GM19328 (cell line): ENCODE data around the gene MYLK.

Experiments
- ATAC-seq: cut with Tn5 transposase; IDR thresholded peaks from one replicate; pipeline ENCODE4 v1.9.1; 2021; ENCODE audit warnings: mild to moderate bottlenecking, moderate library complexity; ENCODE audit not compliant: unreplicated experiment

The MYLK gene

DNA sequence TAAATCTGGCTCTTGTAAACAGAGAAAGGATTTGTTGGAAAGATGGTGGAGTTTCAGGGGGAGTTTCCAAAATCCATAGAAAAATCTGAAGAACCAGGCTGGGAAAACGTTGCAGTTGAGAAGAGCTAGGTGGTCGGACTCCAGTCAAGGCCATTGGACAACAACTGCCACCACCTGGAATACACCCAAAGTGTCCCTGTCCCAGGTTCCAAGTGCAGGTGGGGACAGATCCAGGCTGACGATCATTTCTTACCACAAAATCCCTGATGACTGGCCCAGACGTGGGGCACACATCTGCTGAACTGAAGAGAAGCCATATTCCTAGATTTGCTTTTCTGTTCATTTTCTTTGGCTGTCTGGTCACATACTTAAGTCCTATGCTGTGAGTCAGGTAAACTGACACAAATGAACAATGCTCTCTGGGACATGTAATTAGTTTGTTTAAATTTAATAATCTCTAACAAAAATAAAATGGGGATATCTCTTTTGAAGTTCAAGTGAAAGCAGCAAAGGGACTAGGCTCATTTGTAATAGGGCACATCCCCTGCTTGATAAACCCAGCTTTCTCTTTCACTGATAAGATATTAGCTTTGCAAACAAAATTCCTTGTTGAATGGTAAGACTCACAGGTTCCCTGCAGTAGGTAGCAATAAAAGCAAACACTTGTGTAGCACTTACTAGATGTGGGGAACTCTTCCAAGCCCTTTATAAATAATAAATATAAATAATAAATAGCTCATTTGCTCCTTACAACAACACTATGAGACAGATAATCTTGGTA lies 88.5 kb downstream of the MYLK start:
- ATAC-seq: no peak

DNA sequence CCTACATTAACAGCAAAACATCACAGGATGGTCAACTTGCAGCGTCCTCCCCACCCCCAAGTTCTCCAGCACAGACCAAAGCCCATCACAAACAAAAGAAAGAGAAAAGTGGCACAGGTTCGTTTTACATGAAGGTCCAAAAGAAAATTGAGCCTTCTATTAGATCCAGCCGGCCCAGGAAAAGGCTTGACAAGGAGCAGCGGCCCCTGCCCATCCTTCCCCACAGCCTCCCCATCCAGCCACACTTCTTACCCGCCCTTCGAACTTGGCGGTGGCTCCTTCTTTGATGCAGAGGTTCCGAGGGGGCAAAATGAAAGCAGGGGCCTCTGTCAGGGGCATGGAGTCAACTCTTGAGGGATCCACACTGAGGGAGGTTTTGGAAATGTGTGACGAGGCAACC lies 90.7 kb downstream of the MYLK start:
- ATAC-seq: no peak

DNA sequence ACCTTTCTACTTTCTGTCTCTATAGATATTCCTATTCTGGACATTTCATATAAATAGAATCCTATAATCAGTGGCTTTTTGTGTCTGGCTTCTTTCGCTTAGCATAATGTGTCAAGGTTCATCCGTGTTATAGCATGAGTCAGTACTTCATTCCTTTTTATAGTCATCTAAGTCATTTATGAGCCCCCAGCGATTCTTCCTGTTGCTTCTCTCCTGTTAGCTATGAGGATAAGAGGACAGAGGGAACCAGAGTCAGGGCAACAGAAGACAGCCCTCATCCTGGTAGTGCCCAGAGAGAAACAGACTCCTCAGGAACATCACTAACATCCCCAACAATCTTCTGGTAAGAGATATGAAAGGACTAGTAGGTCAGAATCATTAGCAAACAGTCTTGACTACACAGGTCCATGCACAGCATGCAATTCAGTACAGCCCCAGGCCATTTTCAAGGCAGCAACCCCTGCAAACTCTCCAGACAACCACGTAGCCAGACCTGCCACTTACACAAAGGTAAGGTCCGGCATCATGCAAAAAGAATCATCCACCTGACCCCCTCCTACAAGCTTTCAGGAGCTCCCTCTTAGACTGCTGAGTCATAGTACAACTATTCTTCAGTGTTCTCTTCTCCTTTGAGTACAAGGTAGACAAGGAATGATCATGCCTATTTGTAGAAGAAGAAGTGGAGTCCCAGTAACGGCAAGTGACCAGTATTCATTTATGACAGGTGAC lies 91.5 kb downstream of the MYLK start:
- no peak for ATAC-seq

DNA sequence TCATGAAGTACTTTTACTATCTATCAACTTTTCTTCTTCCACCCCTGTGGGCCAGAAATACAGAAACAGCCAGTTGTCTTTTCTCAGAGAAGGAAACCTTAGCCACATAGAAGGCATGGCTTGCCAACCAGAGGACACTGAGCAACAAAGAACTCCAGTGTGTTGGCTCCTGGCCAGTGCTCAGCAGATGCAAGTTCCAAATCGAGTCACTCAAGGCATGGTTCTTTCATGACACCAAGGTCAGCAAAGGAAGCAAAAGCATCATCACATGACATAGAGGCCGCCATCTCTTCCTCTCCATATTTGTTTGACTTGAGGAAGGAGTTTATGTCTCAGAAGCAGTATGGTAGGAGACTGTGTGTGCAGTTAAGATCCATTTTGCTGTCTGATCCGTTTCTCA lies 92.2 kb downstream of the MYLK start:
- ATAC-seq: no peak

DNA sequence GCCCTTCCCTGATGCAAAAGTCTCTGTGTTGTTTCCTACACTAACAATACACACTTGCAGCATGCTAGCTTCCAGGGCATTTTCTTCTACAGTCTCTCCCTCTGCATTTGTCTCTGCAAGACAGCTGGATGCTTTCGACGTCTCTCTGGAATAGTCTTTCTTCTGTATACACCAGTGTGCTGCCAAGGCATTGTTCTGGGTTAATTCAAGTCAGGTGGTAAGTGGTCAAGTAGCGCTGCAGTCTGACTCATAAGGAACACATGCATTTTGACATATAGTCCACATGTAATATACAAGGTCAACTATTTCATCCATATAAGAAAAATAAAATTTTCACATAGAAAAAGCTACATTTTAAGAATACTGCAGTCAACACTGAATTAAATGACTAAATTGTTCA lies 92.7 kb downstream of the MYLK start:
- ATAC-seq: no peak

DNA sequence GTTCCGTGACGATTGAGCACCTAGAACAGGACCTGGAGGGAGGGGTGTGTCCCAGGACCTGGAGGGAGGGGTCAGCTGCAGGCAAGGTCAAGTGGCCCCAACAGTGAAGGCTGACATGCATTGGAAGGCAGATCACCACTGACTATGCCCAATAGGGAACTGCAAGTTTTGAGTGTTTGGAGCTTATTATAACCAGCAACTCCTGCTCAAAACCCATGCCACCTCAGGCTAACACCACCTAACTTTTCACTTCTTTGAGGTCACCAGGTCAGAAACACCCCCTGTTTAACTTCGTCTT lies 93.1 kb downstream of the MYLK start:
- no peak for ATAC-seq

DNA sequence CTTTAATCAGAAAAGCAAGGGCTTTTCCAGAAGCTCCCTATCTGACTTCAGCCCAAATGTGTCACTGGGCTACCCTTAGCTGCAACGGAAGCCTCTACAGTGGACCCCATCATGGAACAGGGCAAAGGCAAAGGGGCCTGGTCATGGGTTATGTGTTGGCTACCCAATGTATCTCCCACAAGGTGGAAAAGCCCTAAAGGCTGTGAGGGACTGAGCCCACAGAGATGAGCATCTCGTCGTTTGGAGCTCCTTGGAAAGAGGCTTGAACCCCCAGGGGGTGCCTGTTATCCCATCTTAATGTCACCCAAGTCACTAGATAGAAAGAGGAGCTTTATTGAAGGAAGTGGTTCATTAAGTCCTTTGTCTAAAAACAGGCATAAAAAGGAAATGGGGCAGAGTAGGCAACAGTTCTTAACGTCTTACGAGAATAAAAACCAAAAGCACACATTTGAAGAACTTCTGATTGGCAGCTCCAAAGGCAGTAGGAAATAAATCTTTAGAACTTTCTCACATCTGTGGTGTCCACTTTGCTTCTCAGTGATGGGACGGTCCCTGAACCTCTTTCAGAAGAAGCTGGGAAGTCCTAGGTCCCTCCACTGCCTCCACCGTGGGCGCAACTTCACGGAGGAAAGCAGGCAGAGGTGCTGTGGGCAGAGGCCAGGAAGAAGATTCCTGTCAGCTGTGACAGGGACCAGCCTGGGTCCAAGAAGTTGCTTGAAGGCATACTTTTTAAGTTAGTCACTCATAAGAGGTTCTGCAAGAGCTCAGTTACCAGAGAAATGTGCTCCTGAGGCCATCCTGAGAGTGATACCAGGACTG lies 93.7 kb downstream of the MYLK start:
- no peak for ATAC-seq

DNA sequence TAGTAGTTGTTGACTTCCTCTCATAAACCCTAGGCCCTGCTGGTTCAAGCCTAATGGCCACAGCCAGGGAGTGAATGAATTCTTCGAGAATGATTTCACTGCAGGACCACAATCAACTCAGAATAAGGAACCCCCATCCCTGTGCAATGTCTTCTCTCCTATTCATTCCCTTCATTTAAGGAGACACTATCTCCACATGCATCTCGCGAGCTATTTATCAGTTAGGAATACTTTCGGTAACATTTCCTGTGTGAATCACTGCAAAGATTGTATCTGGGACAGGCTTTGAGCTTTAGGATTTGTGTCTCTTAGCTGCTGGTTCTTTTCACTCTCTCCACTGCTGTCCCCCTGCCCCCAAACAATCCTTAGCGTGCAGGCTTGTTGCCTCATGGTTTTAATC lies 94.4 kb downstream of the MYLK start:
- ATAC-seq: no peak

DNA sequence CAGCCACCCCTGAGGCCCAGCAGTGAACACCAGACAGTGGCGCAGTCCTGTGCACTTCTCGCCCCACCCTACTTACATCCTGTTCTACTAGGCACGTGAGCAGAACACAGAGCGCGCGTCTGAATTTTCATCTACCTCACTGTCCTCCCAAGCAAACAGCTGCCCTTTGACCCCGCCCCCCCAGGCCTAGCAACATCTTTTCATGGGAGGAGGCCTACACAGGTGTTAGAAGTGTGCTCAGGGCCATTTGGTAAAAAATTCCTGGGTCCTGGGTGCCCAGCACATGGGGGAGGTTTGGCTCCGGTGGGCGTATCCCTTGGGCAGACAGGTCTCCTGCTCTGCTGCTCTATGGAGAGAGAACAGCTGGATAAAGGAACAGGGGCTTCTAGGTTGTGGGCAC lies 95.0 kb downstream of the MYLK start:
- ATAC-seq: no peak

DNA sequence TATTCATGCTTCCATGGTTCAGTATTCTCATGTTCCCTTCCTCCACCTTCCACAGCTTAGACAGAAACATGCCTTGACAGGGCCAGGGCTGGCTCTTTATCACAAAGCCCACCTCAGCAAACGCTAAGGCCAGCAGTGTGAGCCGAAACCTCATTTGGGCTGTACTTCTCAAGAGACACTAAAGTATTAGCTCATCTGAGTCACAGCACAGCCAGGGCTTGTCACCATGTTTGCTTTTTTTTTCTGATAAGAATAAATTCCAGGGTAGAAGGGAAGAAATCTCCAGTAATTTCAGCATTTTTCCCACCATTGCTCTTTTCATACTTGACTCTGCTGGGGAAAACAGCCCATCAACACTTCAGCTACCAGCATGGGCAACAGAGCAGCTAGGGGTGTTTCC lies 95.4 kb downstream of the MYLK start:
- ATAC-seq: no peak

DNA sequence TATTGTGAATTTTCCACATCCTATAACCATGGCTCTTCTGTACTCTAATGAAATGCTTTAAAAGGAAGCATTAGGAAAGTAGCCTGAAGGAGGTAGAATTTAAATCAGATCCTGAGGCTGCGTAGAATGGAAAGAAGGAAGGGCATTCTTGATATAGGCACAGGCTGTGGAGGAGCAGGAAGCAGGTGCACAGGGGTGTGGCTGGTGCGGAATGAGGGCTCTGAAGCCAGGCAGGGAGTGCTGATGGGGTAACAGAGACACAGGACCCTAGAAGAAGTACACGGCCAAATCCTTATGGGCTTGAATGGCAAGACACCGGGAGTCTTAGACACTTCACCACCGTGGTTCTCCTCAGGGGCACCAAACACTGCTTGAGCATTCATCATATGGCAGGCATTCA lies 97.0 kb downstream of the MYLK start:
- ATAC-seq: no peak

DNA sequence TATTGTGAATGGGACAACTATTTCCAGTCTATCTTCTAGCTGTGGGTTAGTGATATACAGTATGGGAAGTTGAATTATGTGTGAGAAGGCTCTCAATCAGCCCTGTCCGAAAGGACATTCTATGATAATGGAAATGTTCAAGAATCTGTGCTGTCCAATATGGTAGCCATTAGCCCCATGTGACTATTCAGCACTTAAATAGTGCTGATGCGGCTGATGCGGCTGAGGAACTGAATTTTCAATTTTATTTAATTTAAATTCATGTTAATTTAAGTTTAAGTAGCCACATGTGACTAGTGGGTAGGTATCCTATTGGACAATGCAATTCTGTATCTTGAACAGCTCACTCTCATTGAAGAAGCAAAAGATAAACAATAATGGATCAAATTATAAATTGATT lies 98.5 kb downstream of the MYLK start:
- no peak for ATAC-seq

DNA sequence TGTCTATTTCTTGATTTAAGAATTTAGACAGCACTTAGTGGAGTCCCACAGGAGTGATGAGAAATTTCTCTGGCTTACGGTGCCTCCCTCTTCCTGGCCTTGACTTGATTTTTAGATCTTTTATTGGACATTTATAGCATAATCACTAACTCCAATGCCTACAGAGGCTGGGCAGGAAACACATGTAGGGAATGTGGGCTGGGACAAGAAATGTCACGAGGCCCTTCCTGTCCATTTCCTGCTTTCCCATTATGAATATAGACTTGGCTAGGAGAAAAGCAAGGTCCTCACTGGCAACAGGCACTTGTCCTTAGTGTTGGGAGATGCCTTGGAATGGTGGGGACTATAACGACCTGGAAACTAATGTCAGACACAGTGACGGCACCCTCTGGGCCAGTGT lies 100.3 kb downstream of the MYLK start:
- ATAC-seq: no peak

DNA sequence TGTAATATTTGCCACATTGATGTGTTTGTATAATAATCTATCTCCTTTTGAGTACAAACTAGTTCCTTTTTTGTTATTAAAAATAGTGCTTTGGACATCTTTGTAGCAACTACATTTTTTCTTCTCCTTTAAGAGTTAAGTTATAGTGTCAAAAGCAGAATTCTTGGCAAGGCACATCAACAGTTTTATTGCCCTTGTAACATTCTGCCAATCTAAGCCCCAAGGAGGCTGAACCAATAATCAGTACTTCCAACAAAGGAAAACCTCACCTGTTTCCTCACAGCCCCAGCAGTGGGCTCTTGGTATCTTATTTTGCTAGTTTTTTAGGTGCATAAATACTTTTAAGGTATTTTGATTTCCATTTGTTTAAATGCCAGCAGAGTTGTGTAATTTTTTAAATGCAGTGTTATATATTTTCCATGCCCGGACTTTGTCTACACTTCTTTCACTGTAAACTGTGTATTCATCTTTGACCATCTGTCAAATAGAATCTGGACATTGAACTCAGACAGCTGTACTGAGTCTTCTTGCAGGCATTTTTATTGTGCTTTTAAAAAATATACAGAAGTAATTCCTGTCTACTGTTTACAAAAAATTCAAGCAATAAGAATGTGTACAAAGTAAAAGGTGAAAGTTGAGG lies 101.0 kb downstream of the MYLK start:
- ATAC-seq: no peak

DNA sequence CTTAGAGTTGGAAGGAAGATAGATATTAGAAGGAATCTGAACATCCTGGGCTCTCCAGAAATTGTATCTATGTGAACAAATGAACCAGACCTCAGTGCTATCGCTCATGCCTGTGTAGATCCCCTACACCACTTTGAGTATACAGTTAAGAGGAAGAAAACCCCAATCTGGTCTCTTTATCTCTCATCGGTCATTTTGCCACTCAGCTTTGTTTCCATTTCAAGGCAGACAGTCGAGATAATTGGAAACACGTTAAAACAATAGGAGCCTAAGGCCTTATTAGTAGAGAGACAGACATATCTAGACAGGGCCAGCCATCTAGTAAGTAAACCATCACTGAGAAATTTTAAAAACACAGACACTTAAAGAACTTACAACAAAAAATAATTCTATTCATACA lies 101.6 kb downstream of the MYLK start:
- no peak for ATAC-seq

DNA sequence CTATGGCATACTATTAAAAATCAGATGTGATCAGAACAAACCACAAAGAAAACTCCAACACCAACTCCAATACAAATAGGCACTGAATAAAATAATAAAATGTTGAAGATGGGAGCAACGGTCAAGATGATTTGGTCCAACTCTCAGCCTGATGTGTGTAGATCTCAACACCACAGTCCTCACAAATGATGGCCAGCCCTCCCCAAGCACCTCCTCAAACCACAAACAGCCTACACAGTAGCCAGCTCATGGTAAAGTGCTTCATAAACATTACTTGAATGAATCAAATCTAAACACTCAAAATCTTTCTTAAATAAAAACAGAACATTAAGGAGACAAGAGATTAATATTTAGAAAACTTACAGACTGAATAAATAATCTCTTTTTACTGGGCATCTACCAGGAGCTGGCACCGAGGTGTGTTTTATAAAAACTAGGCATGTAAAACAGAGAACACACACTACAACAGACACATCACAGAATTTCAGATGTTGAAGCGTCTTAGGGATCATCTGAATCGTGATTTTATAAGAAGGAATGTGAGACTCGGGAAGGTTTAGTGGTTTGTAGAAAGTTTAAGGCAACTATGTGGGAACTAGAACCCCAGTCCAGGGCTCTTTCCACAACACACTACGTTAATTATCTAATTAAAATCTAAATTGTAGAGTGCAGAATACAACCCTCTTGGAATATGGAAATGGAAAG lies 102.4 kb downstream of the MYLK start:
- ATAC-seq: no peak

DNA sequence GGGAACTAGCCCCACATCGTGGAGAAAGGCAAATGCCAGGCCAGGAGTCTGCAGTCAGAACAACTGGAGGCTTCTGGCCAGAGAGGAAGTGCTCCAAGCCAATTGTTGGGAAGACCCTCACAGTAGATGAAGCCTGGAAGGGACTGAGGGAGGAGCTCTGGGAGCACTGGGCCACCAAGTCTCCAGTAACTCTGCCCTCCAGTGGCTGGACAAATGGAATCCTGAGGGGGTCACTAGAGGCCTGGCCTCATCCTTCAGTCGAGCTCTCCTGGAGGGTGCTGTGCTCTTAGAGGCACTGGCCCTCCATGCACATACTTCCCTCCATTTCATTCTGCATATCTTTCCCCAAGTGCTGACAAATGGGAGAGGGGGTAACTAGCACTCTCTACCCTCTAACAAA lies 103.0 kb downstream of the MYLK start:
- no peak for ATAC-seq

DNA sequence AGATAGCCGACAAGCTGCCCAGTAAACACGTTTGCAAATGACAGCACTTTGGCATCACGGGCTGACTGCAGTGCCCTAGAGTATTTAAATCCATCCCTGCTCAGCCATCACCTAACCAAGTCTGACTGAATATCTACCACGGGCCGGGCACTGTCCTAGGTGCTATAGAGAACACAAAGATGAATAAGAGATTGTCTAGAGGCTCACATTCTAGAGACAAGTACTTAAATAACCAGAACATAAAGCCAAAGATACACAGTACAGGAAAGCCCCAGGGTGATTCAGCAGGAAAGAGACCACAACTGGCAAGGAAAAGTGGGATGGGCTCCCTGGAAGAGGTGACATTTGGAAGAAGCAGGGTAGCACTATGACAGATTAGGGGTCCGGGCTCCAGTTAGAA lies 103.5 kb downstream of the MYLK start:
- ATAC-seq: no peak

DNA sequence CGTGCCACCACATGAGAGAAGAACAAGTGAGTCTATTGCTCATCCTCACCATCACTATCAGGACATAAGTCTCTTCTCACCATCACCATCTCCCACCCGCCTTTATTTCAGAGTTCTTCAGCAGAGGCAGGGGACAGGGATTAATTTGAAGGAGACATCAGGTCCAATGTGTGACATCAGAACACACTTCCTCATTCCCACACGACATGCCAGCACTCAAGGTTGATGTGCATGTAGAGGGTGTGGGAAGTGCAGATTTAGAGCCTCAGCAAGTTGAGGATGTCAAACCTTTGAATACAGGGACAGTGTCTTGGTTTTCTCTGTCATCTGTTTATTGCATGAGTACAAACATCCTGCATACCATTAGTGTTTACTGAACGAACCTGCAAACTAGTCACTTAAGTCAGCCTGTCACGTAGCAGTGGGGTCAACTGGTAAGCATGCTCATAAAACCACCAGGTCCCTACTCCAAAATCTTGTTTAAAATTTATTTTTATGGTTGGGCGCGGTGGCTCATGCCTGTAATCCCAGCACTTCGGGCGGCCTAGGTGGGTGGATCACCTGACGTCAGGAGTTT lies 104.4 kb downstream of the MYLK start:
- ATAC-seq: no peak

DNA sequence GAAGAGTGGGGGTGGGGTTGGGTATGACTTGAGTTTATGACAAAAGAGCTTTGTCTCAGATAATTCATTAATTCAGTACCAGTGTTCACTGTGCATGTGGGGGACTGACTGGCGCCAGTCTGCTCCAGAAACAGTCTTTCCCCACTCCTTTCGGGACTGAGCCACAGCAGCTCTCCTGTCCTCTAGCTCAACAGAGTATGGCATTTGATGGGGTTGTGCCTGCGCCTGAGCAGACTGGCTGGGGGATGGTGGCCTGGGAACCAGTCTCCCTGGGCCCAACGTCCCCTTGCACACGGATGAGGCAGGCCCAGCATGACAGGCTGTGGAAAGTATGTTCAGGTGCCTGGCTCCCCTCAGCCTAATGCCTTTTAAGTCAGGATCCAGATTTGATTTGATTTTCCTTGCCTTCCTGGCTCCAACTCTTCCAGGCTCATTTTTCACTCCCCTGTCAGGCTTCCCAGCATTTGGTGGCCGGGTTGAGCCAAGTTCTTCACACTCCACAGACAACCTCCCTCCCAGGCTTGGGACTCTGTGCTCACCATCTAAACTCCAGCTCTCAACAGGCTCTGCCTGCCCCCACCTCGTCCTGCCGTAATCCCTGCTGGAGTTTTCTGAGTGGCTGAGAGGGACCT lies 105.0 kb downstream of the MYLK start:
- no peak for ATAC-seq
